Measurements from ENCODE around the gene FZD1.

DNA sequence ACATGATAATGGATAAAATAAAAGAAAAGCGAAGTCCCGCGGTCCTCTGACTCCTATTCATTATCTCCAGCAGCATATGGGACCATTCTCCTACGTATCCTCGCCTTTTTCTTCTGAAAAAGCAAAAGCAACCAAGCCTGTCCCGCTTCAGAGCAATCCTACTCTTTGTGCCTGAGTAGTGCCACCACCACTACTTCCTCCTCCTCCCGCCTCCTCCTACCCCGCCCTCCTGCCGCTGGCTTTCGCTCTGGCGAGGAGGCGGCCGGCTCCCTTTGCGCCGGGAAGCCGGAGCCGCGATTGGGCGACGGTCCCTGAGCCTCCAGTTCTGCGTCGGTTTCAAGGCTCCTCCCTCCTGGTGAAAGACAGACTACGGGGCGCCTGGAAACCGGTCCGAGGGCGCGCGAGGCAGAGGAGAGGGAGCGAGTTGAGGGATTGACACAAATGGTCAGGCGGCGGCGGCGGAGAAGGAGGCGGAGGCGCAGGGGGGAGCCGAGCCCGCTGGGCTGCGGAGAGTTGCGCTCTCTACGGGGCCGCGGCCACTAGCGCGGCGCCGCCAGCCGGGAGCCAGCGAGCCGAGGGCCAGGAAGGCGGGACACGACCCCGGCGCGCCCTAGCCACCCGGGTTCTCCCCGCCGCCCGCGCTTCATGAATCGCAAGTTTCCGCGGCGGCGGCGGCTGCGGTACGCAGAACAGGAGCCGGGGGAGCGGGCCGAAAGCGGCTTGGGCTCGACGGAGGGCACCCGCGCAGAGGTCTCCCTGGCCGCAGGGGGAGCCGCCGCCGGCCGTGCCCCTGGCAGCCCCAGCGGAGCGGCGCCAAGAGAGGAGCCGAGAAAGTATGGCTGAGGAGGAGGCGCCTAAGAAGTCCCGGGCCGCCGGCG lies at the start of gene FZD1:
- TF ChIP-seq POLR2A (IDR thresholded peaks at IDR 0.05) = peak in 1 of 3 donors; percentile 12
- TF ChIP-seq POLR2AphosphoS5 (IDR thresholded peaks at IDR 0.05) = peak; percentile 68 to 90 (median 86)
- TF ChIP-seq CTCF (IDR thresholded peaks at IDR 0.05 in 8 of 11, conservative IDR thresholded peaks at IDR 0.05 in 3 of 11) = peak in 1 of 11 experiments; percentile 9
